ENCODE results near the gene RNF7. TPM values are rescaled to one million over a fixed set of nuclear protein-coding genes. Genes with fewer than 3 reads are reported as not detected.

Gene RNF7
- total RNA-seq, 4 donors from 2014 or later = 59.2 to 91.8 (median 70.7) TPM

GRCh38 chr3:141777957-141778813 is 40.1 kb downstream of the RNF7 start:
- Histone ChIP-seq H3K27me3 (no peaks in the 10 kb centered on the region), H3K27ac (no peak overlapping the region), H3K4me1 (no peaks in the 10 kb centered on the region), H3K36me3 (no peaks in the 10 kb centered on the region), H3K4me3 (no peak overlapping the region), H3K9me3 (no peaks in the 10 kb centered on the region)
- no peak for DNase-seq
- no peak for TF ChIP-seq CTCF (IDR thresholded peaks at IDR 0.05)
- intact Hi-C loops (cut with DNase I; ENCODE audit: low total_unique reads) = no loop called here

GRCh38 chr3:141779667-141780066 is 41.6 kb downstream of the RNF7 start:
- H3K9me3 ChIP-seq = no peaks in the 10 kb centered on the region
- intact Hi-C loops (cut with DNase I; ENCODE audit: low total_unique reads) = no loop called here
- no peaks in the 10 kb centered on the region for H3K4me1 ChIP-seq
- H3K27me3 ChIP-seq = no peaks in the 10 kb centered on the region
- H3K4me3 ChIP-seq = no peak overlapping the region
- TF ChIP-seq POLR2A (IDR thresholded peaks at IDR 0.05) = no peak
- no peak for TF ChIP-seq CTCF (IDR thresholded peaks at IDR 0.05)
- DNase-seq = no peak
- no peak overlapping the region for H3K27ac ChIP-seq
- H3K36me3 ChIP-seq = no peaks in the 10 kb centered on the region

GRCh38 chr3:141782386-141782932 is 44.4 kb downstream of the RNF7 start:
- no peaks in the 10 kb centered on the region for H3K9me3 ChIP-seq
- H3K27me3 ChIP-seq = no peaks in the 10 kb centered on the region
- intact Hi-C loops (cut with DNase I; ENCODE audit: low total_unique reads) = no loop called here
- H3K4me1 ChIP-seq = no peaks in the 10 kb centered on the region
- H3K36me3 ChIP-seq = no peaks in the 10 kb centered on the region
- H3K4me3 ChIP-seq = no peak overlapping the region
- no peak for DNase-seq
- TF ChIP-seq CTCF (IDR thresholded peaks at IDR 0.05) = peak in 1 of 4 experiments; percentile 14
- TF ChIP-seq POLR2A (IDR thresholded peaks at IDR 0.05) = no peak
- no peak overlapping the region for H3K27ac ChIP-seq

- TF ChIP-seq POLR2A (IDR thresholded peaks at IDR 0.05) (no peak), CTCF (IDR thresholded peaks at IDR 0.05) (no peak)
- intact Hi-C loops (cut with DNase I; ENCODE audit: low total_unique reads) = no loop called here
- Histone ChIP-seq H3K9me3 (no peaks in the 10 kb centered on the region), H3K27me3 (no peaks in the 10 kb centered on the region), H3K36me3 (no peaks in the 10 kb centered on the region), H3K4me3 (no peak overlapping the region), H3K27ac (no peak overlapping the region), H3K4me1 (no peaks in the 10 kb centered on the region)
- DNase-seq = no peak
These were observed 45.5 kb downstream of the RNF7 start for GRCh38 chr3:141783632-141784031.

GRCh38 chr3:141784096-141784495 is 46.0 kb downstream of the RNF7 start:
- DNase-seq = no peak
- H3K4me3 ChIP-seq = no peak overlapping the region
- intact Hi-C loops (cut with DNase I; ENCODE audit: low total_unique reads) = no loop called here
- no peaks in the 10 kb centered on the region for H3K36me3 ChIP-seq
- H3K27me3 ChIP-seq = no peaks in the 10 kb centered on the region
- H3K4me1 ChIP-seq = no peaks in the 10 kb centered on the region
- H3K27ac ChIP-seq = no peak overlapping the region
- no peaks in the 10 kb centered on the region for H3K9me3 ChIP-seq
- TF ChIP-seq POLR2A (IDR thresholded peaks at IDR 0.05) = no peak
